Measurements from ENCODE around the gene MYBPHL. TPM values are rescaled to one million over a fixed set of nuclear protein-coding genes. Genes with fewer than 3 reads are reported as not detected.

MYBPHL gene, protein sequence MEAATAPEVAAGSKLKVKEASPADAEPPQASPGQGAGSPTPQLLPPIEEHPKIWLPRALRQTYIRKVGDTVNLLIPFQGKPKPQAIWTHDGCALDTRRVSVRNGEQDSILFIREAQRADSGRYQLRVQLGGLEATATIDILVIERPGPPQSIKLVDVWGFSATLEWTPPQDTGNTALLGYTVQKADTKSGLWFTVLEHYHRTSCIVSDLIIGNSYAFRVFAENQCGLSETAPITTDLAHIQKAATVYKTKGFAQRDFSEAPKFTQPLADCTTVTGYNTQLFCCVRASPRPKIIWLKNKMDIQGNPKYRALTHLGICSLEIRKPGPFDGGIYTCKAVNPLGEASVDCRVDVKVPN
- total RNA-seq: not detected in 2 replicates

DNA sequence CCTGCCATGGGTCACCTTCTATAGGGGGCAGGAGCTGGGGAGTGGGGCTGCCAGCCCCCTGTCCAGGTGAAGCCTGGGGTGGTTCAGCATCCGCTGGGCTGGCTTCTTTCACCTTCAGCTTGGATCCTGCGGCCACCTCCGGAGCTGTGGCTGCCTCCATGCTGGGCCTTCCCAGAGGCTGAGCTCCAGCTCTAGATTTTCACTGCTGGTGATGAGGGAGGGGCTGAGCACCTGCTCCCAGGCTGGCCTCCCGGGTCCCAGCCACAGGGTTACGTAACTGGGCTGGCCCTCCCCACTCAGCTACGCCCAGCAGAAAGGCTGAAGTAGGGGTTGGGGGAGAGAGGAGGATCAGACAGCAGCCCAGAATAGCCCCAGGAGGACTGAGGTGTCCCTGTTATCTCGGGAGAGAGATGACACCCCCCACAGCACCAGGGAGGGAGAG, at the start of gene MYBPHL:
MYBPHL (minus strand) TSS at position 180 of the 442 bp plus-strand sequence; CDS start at position 160, 20 bp downstream.
- no peak for DNase-seq (ENCODE audit: low read depth)

GRCh38 chr1:109356505-109356904, 49.7 kb upstream of the MYBPHL start:
- no peak for DNase-seq (ENCODE audit: low read depth)

DNA sequence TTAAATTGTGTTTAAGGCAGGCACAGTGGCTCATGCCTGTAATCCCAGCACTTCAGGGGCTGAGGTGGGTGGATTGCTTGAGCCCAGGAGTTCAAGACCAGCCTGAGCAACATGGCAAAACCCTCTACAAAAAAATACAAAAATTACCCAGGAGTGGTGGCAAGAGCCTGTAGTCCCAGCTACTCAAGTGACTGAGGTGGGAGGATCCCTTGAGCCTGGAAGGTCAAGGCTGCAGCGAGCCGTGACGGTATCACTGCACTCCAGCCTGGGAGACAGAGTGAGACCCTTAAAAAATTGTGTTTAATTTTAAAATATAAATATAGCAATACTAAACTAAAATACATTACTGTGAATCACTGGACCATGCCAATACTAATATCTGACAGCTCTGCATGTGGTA, 48.1 kb upstream of the MYBPHL start:
- no peak for DNase-seq (ENCODE audit: low read depth)

DNA sequence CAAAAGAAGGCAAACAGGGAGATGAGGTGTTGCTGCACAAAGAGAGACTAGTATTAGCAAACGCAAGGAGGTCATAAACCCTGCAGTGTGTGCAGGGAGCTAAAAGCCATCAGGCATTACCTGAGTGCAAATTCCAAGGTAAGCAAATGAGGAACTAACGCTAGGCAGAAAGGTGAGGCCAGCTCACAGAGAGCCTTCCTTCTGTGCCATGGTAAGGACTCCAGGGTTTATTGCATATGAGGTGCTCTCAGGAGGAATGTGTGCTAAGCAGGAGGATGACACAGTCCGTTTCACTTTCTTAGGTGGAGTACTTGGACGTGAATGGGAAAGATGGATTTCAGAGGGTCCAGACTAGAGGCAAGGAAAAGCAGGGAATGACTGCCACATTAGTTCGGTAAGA, 44.6 kb upstream of the MYBPHL start:
- DNase-seq (ENCODE audit: low read depth): no peak

- DNase-seq (ENCODE audit: low read depth): no peak
These were observed 43.8 kb upstream of the MYBPHL start for GRCh38 chr1:109350655-109351054.

DNA sequence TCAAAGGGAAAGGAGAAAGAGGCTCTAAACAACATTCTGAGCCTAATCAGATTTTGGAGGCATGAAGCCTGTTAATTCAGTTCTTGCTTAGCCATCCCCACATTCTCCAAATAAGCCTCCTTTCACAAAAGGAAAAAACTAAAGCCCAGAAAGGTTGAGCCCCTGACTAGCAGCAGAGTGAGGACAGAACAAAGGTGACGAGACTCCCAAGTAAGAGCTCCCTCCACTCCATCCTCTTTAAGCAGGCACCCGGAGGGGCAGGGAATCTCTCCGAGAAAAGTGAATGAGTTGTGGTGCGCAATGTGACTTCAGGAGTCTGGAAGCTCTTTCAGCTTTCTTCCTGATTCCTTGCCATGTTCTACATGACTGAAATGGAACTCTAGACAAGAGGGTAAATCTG, 43.4 kb upstream of the MYBPHL start:
- DNase-seq (ENCODE audit: low read depth): no peak

GRCh38 chr1:109347511-109347910, 40.7 kb upstream of the MYBPHL start:
- DNase-seq (ENCODE audit: low read depth): no peak

DNA sequence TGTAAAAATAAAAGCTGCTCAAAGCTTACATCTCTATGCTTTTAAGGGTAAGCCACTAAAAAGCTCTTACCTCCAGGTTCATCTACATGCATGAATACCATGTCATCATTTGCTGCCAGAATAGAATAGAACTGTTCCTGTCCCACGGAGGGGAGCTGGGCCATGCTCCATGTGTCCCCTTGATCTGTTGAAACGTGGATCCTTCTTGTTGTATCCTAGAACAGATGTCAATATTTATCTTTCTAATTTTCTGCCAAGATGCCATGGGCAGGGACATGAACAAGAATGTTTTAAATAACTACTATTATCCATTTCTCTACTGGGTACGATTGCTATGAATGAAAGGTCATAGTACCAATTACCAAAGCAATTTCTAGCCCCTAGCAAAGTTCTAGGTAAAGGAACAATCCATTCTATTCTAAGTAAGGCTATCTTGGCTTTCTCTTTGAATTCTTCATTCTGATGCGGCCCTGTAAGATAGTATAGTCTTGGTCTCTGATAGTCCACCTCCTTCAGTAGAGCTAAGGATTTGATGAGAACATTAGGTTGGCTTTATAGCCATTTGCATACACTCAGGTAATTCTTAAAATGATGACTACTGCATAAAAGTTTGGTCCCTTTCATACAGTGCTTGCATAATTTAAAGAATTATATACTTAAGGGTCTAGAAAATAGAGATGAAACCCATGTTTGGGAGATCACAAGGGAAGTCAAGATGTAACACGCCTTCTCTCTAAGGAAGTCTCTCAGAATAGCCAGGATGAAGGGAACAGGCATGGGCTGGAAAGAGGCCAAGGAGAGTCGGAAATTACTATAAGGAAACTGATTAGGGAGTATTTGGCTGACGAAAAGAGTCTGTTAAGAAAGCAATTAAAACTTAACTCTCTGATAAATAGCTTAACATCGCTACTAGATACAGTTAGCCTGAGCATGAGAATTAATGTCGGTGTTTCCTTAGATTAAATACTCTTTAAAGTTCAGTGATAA, 35.4 kb upstream of the MYBPHL start:
- no peak for DNase-seq (ENCODE audit: low read depth)

DNA sequence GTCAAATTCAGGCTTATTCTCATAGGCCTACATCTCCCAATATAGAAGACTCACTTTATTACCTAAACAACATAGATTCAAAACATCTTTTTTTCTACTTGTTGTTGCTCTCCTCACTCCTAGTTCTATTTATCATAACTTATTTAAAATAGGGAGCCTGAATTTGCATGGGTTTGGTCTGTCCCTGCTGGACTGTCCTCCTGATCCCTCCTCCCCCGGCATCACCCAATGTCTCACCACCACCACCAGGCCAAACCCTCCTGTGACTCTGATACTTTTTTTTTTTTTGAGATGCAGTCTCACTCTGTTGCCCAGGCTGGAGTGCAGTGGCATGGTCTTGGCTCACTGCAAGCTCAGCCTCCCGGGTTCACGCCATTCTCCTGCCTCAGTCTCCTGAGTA, 31.8 kb upstream of the MYBPHL start:
- DNase-seq (ENCODE audit: low read depth): no peak

- DNase-seq (ENCODE audit: low read depth): no peak
These were observed 31.3 kb upstream of the MYBPHL start for GRCh38 chr1:109338091-109338490.

DNA sequence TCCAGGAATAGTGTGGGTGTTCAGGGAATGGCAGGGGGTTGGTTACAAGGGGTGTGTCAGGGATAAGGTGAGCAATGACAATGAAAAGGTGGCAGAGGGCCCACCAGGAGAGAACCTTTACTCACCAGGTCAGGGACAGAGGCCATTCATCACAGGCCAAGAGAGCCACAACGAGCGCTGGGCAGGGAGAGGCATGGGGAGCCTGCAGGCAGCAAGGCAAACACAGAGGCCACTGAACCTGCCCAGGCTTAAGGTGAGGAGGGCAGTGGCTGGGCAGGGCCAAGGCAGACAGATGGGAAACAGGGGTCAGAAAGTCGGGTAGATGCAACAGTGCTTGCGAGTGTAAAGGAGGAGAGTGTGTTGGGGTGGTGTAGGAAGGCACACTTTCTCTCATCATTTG, 28.3 kb upstream of the MYBPHL start:
- no peak for DNase-seq (ENCODE audit: low read depth)

DNA sequence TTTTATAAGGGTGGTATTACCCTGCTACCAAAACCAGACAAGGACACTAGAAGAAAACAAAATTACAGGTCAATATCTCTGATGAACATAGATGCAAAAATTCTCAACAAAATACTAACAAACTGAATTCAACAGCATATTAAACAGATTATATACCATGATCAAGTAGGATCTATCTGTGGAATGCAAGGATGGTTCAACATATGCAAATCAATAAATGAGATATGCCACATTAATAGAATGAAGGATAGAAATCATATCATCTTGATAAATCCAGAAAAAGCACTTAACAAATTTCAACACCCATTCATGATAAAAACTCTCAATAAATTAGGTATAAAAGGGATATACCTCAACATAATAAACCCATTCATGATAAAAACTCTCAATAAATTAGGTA, 24.3 kb upstream of the MYBPHL start:
- no peak for DNase-seq (ENCODE audit: low read depth)

- DNase-seq (ENCODE audit: low read depth): no peak
These were observed 20.5 kb upstream of the MYBPHL start for GRCh38 chr1:109327285-109327684.

DNA sequence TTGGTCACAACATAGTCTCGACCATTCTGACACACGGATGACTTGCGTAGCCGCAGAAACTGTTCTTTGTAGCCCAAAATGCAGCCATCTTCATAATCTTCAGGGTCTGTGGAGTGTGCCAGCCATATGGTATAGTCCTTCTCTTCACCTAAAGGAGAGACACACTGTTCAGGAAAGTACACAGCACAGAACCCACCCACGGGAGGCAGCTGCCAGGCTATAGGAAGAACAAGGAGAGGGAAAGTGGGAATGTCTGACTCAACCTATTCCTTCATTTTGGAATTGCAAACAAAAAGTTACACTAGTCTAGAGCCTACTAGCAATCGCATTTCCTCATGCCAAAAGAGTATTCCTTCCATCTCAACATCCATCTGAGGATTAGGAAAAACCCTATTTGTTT, 16.2 kb upstream of the MYBPHL start:
- no peak for DNase-seq (ENCODE audit: low read depth)

- DNase-seq (ENCODE audit: low read depth): no peak
These were observed 12.3 kb upstream of the MYBPHL start for GRCh38 chr1:109319114-109319513.

GRCh38 chr1:109316506-109316905, 9.7 kb upstream of the MYBPHL start:
- DNase-seq (ENCODE audit: low read depth): no peak

- no peak for DNase-seq (ENCODE audit: low read depth)
These were observed 8.5 kb upstream of the MYBPHL start for GRCh38 chr1:109315288-109315687.

DNA sequence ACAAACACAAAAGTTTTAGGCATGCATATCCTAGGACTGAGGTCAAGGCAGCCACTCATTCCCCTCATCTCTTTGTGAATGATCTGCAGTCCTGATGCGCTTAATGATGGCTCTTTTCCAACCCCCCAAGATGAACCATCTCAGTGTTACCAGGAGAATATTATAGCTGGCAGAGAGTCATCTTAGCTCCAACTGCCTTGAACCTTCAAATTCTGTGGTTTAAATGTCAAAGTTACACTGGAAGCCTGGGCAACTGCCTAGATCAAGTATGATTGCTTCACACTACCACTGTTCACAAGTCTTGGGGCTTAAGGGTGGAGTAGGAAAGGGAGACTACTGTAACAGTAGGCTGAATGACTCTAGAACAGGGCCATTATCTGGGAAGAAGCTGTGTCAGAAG, 8.0 kb upstream of the MYBPHL start:
- DNase-seq (ENCODE audit: low read depth): no peak

DNA sequence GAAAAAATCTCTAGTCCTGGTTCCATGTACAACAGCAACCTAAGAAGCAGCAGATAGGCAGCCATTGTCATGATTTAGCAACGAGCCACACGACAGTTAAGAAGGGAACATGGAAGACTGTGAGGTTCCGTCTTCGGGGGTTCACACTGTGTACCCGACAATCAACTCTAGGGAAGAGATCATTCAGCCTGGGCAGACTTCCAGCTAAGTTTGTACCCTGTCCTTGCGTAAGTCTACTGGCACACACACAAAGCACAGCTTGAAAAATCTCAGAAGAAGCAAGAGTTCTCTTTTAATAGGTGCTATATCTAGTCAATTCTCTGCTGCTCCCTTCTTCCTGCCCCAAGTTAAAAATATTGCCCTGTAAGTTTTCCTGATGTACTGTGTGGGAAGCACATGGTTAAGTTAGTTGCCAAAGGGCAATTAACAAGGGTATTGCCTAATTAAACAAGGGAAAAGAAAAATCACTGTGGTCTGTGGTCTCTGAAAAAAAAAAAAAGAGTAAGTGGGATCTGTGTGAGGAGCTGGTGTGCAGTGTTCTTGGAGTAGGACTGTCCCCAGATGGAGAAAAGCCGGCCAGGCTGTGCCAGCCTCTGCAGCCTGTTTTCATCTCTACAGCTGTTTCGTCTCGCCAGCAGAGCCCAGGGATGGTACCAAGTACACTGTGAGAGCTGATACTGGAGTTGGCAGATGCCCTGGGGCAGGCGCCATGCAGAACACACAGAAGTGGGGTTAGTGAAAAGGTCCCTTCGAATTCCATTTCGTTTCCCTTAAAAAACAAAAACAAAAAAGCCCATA, 6.4 kb upstream of the MYBPHL start:
- DNase-seq (ENCODE audit: low read depth): peak; percentile 34

- no peak for DNase-seq (ENCODE audit: low read depth)
These were observed 5.4 kb upstream of the MYBPHL start for GRCh38 chr1:109312246-109312645.

GRCh38 chr1:109309347-109309746, 2.5 kb upstream of the MYBPHL start:
- no peak for DNase-seq (ENCODE audit: low read depth)
